Activated CD4-positive, alpha-beta T cell treated with anti-CD3 and anti-CD28 coated beads for 36 hours (primary cell): ENCODE measurements around the gene TTC3. TPM values are rescaled to one million over a fixed set of nuclear protein-coding genes. Genes with fewer than 3 reads are reported as not detected.

ENCODE experiments used
- ATAC-seq: fragments of 200-7000 bp; cut with Tn5 transposase; one replicate; pipeline ENCODE4 v1.10.0; 2021; ENCODE audit warnings: mild to moderate bottlenecking, moderate library complexity
- CTCF ChIA-PET: fragments of 350-600 bp; sonication (Branson Sonifier 250); formaldehyde crosslinking; loops from one replicate; lab custom pipeline; 2021; ENCODE audit warnings: antibody characterized with exemption; lab: Charles Lee
- POLR2A ChIA-PET: fragments of 350-600 bp; sonication (Branson Sonifier 250); formaldehyde crosslinking; loops from one replicate; lab custom pipeline; 2021; ENCODE audit warnings: antibody characterized with exemption, inconsistent platforms; lab: Charles Lee
- DNase-seq: peaks from one replicate; pipeline ENCODE4 v3.0.0-alpha.2; 2020
- H3K27ac Mint-ChIP-seq: one replicate; pipeline ENCODE4 v1.8.0; 2021; ENCODE audit warnings: mixed read lengths
- H3K27me3 Mint-ChIP-seq: one replicate; pipeline ENCODE4 v1.8.0; 2021; ENCODE audit warnings: mixed read lengths
- H3K36me3 Mint-ChIP-seq: one replicate; pipeline ENCODE4 v1.8.0; 2021; ENCODE audit warnings: low read depth, mixed read lengths
- H3K4me1 Mint-ChIP-seq: one replicate; pipeline ENCODE4 v1.8.0; 2021; ENCODE audit warnings: mixed read lengths
- H3K4me3 Mint-ChIP-seq: one replicate; pipeline ENCODE4 v1.8.0; 2021; ENCODE audit warnings: mild to moderate bottlenecking, moderate library complexity, mixed read lengths
- H3K9me3 Mint-ChIP-seq: one replicate; pipeline ENCODE4 v1.8.0; 2021; ENCODE audit warnings: low read depth, mixed read lengths
- intact Hi-C, 2 experiments: fragments of 100-400 bp; cut with DNase I in 1 of 2; cut with micrococcal nuclease in 1 of 2; formaldehyde crosslinking; loops; one replicate each; pipeline versions ENCODE4 v1.14.2 to v1.15.1; 2022 to 2024; cut with DNase I, micrococcal nuclease
- total RNA-seq, 2 experiments: library from RNA; stranded (reverse); gene quantifications; one replicate each; pipeline ENCODE4 v1.2.3, GENCODE V29; 2021

Gene TTC3
- total RNA-seq, 2 experiments from 2014 or later, result 65.1 to 78.9 TPM

DNA sequence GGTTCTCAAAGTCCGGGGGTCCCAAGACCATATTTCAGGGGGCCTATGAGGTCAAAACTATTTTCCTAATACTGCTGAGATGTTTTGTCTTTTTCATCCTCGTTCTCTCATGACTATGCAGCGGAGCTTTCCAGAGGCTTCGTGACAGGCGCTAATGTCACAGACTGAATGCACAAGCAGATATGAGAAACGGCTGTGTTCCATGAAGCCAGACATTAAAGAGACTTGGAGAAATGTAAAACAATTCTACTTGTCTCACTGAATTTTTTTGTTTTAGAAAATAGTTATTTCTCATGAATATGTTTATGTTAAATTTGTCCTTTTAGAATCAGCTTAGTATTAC lies 10.5 kb upstream of the TTC3 start:
- Mint-ChIP-seq H3K4me3 (no peak overlapping the region), H3K36me3 (peaks cover 7% of the 10 kb centered on the region), H3K4me1 (peaks cover 2% of the 10 kb centered on the region), H3K27ac (no peak overlapping the region), H3K9me3 (no peaks in the 10 kb centered on the region), H3K27me3 (no peaks in the 10 kb centered on the region)
- CTCF ChIA-PET, result no interaction called here
- ATAC-seq (no peak), DNase-seq (no peak)
- POLR2A ChIA-PET, result no interaction called here
- intact Hi-C loops, result no loop called here

DNA sequence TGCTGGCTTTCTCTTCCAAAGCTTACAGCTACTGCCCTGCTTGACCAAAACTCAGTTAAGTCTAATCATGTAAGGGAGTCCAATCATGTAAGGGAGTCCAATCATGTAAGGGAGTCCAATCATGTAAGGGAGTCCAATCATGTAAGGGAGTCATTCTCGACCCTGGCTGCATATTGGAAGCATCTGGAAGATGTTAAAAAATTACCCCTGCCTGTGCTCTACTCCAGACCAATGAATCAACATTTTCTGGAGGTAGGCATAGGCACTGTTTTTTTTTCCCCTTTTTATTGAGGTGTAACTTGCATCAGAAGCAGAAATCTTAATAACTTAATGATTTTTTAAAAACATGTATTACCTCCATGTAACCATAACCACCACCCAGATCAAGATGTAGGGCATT lies 9.6 kb upstream of the TTC3 start:
- Mint-ChIP-seq H3K36me3 (peaks cover 11% of the 10 kb centered on the region), H3K4me1 (peaks cover 2% of the 10 kb centered on the region), H3K27ac (no peak overlapping the region), H3K9me3 (no peaks in the 10 kb centered on the region), H3K27me3 (no peaks in the 10 kb centered on the region), H3K4me3 (no peak overlapping the region)
- ChIA-PET CTCF (interaction anchor here (0.6 kb wide), 1 partner anchor 347 kb away, joined by 5 read pairs; no protein-coding TSS in a partner anchor), POLR2A (no interaction called here)
- intact Hi-C loops, result no loop called here
- ATAC-seq, result no peak
- no peak for DNase-seq

DNA sequence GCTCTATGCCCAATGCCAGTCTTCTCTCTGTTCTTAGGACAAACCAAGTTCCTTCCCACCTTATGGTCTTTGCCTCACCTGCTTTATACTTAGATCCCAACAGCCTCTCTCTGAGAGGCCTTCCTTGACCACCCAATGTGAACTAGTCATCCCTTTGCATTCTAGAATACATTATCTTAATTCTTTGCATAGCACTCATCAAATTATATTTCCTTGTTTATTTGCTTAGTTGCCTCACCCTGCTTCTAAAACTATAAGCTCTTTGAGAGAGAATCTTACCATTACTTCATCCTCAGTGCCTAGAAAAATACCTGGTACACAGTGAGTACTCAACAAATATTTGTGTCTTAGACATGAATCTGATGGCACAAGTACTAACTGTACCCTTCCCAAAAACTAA lies 8.2 kb upstream of the TTC3 start:
- intact Hi-C loops, result no loop called here
- H3K4me3 Mint-ChIP-seq, result no peak overlapping the region
- no peak overlapping the region for H3K27ac Mint-ChIP-seq
- peaks cover 3% of the 10 kb centered on the region for H3K4me1 Mint-ChIP-seq
- H3K9me3 Mint-ChIP-seq, result no peaks in the 10 kb centered on the region
- peaks cover 20% of the 10 kb centered on the region for H3K36me3 Mint-ChIP-seq
- DNase-seq, result no peak
- POLR2A ChIA-PET, result interaction anchor here (0.8 kb wide), 1 partner anchor 55 kb away, joined by 3 read pairs; no protein-coding TSS in a partner anchor
- ATAC-seq, result no peak
- CTCF ChIA-PET, result interaction anchor here (0.7 kb wide), 1 partner anchor 75 kb away, joined by 3 read pairs; no protein-coding TSS in a partner anchor
- H3K27me3 Mint-ChIP-seq, result no peaks in the 10 kb centered on the region

DNA sequence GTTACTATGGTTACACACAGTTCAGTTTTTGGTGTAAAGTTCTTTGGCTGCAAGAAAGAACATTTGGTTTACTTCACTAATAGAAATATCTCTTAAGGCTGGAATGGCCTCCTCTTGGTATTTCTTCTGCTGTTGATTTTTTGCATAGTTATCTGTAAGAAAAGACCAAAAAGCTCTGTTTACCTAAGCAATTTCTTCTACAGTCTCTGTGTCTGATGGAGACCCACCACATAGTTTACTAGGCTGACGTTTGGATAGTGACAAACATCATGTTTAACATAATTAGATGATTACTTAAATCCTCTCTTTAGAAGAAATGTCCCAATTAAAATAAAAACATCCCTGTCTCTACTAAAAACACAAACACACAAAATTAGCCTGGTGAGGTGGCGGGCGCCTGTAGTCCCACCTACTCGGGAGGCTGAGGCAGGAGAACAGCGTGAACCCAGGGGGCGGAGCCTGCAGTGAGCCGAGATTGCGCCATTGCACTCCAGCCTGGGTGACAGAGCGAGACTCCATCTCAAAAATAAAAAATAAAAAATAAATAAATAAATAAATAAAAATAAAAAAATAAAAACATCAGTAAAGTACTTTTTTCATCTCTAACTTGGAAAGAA lies 7.4 kb upstream of the TTC3 start:
- Mint-ChIP-seq H3K4me1 (peaks cover 8% of the 10 kb centered on the region), H3K4me3 (no peak overlapping the region), H3K27ac (no peak overlapping the region), H3K27me3 (no peaks in the 10 kb centered on the region), H3K36me3 (peaks cover 27% of the 10 kb centered on the region), H3K9me3 (no peaks in the 10 kb centered on the region)
- intact Hi-C loops, result no loop called here
- ATAC-seq (no peak), DNase-seq (no peak)
- CTCF ChIA-PET, result interaction anchor here (0.7 kb wide), 1 partner anchor 76 kb away, joined by 3 read pairs; no protein-coding TSS in a partner anchor
- POLR2A ChIA-PET, result interaction anchor here (0.8 kb wide), 1 partner anchor 56 kb away, joined by 3 read pairs; no protein-coding TSS in a partner anchor

DNA sequence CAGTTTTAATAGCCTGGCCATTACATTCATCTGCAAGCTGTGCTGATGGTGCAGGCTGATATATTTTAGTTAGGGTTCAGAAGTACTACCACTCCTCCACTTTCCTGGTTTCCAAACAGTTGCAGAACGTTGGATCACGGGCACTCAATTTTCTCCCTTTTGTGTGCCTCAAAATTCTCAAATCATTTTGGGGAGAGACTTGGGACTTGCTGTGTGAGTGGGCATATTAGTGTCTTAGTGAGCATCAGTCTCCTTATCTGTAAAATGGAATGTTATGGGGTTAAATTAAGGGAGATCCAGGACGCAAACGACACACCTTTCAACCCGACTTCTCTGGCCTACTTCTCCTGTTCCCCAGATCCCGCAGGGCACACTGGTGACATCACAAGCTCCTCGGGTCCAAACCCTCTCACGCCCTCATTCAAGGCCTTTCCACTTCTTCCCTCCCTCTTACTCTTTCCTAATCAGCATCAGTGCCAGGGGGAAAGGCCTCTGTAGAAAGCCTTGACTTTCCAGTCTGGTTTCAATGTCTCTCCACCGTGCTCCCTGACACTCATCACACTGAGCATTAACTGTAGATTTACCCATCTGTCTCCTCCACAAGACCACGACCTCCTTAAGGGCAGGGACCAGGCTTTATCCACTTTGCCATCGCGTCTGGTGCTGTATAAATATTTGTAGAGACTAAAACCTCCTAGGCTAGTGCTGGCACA lies 1.3 kb upstream of the TTC3 start:
- CTCF ChIA-PET, result interaction anchor here (0.7 kb wide), 2 partner anchors 285 to 289 kb away, joined by 3 read pairs; no protein-coding TSS in a partner anchor
- Mint-ChIP-seq H3K27ac (peak overlapping the region; percentile 89), H3K4me3 (peak overlapping the region; percentile 99), H3K9me3 (no peaks in the 10 kb centered on the region), H3K4me1 (peaks cover 38% of the 10 kb centered on the region), H3K36me3 (peaks cover 38% of the 10 kb centered on the region), H3K27me3 (no peaks in the 10 kb centered on the region)
- peak; percentile 18 for DNase-seq
- no peak for ATAC-seq
- POLR2A ChIA-PET, result interaction anchor here (0.6 kb wide), 1 partner anchor 719 kb away, joined by 3 read pairs; no protein-coding TSS in a partner anchor
- intact Hi-C loops, result loop anchor here (2.0 to 10.0 kb wide), 7 partner anchors 79 to 1733 kb away; partner anchors contain the start of genes DYRK1A (in 1 of the 2), ETS2 (in 1 of the 2), SETD4 (in 1 of the 2) and VPS26C (in 1 of the 2)

DNA sequence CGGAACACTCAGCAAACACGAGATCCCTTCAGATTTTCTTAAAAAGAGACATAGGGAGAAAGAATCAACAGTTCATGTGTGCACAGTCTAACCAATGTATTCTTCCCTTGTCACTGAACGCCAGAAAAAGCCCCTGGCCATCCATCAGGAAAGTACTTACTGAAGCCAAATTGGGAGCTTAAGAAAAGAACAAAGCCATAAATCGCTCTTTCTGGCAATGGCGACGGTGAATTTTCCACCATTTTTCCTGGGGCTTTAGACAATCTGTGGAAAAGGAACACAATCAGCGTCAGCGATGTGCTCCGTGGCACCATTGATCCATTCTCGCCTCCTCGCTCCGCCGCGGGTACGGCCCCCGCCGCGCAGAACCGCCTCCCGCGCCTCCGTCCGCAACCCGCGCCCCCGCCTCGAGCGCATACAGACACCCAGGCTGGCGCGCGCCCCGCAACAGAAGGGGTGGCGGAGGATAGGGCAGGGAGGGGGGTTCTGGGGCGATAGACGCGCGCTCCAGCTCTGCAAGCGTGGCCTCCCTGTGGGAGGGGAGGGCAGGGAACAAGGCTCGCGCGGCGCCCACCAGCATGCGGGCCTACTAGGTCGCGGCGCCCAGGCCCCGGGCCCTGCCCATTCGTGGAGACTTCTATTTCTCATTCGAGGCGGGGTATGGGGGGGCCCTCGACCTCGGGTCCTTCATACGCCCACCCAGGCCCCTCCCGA lies 623 bp upstream of the TTC3 start:
- DNase-seq (peak; percentile 81), ATAC-seq (peak; percentile 53)
- Mint-ChIP-seq H3K36me3 (peaks cover 37% of the 10 kb centered on the region), H3K27ac (peak overlapping the region; percentile 89), H3K9me3 (no peaks in the 10 kb centered on the region), H3K27me3 (no peaks in the 10 kb centered on the region), H3K4me3 (peak overlapping the region; percentile 99), H3K4me1 (peaks cover 42% of the 10 kb centered on the region)
- POLR2A ChIA-PET, result interaction anchor here (0.6 kb wide), 1 partner anchor 86 kb away, joined by 3 read pairs; no protein-coding TSS in a partner anchor
- intact Hi-C loops, result loop anchor here (2.0 to 10.0 kb wide), 7 partner anchors 80 to 1732 kb away; partner anchors contain the start of genes DYRK1A (in 1 of the 2), ETS2 (in 1 of the 2), SETD4 (in 1 of the 2) and VPS26C (in 1 of the 2)
- CTCF ChIA-PET, result no interaction called here

DNA sequence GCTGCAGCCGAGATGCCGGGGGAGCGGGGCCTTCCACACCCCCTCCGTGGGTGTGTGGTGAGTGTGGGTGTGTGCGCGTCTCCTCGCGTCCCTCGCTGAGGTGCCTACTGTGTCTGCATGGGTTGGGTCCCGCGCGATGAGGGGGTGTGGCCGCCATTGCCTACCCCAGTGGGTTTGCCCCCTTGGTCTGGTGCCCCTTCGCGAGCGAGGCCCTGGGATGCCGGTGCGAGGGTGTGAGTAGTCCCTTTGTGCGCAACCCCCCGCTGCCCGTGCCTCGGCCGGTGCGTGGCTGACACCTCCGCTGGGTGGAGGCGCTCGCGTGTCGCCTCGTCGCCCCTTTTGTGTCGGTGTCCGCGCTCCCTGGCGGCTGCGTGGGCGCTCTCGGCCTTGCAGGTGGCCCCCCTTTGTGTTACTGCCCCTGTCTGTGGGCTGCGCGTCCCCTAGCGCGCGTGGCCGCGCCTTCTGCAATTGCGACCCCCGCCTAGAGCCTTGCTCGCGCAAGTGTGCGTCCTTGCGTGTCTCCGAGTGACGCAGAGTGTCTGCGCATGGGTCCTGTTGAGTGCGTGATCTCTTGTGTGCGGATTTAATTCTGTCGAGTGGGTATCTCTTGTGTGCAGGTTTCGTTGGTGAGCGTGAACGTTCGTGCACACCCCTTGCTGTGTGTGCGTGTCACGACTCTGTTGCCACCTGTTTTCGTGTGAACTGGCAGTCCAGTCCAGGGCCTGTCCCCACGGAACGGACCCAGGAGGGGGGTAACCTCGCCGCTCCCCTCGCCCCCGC lies 553 bp downstream of the TTC3 start:
- POLR2A ChIA-PET, result no interaction called here
- peak; percentile 73 for DNase-seq
- ATAC-seq, result peak; percentile 39
- Mint-ChIP-seq H3K4me3 (peak overlapping the region; percentile 99), H3K27me3 (no peaks in the 10 kb centered on the region), H3K27ac (peak overlapping the region; percentile 92), H3K4me1 (peaks cover 50% of the 10 kb centered on the region), H3K36me3 (peaks cover 30% of the 10 kb centered on the region), H3K9me3 (no peaks in the 10 kb centered on the region)
- CTCF ChIA-PET, result no interaction called here
- intact Hi-C loops, result loop anchor here (1.0 to 10.0 kb wide), 15 partner anchors 81 to 1731 kb away; partner anchors contain the start of genes DYRK1A (in 2 of the 2), VPS26C (in 2 of the 2), DOP1B (in 1 of the 2) and ETS2 (in 1 of the 2)

DNA sequence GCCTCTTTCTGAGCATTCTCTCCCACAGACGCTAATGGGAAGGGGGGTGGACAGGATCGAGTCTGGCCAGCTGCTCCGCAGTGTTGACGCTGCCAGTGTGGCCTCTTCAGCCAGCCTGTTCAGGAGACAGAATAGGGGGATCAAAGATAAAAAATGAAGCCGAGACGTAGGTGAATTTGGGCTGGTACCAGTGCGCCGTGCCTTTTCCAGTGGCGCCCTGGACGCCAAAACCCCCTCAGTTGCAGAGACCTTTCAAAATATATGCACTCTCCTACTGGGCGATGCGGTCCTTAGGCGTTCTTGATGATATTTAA lies 1.1 kb downstream of the TTC3 start:
- ATAC-seq (no peak), DNase-seq (no peak)
- Mint-ChIP-seq H3K27me3 (no peaks in the 10 kb centered on the region), H3K9me3 (peaks cover 2% of the 10 kb centered on the region), H3K4me3 (peak overlapping the region; percentile 99), H3K27ac (peak overlapping the region; percentile 92), H3K4me1 (peaks cover 53% of the 10 kb centered on the region), H3K36me3 (peaks cover 25% of the 10 kb centered on the region)
- intact Hi-C loops, result loop anchor here (5.0 to 10.0 kb wide), 6 partner anchors 82 to 1731 kb away; partner anchors contain the start of genes DYRK1A (in 1 of the 2), ETS2 (in 1 of the 2), SETD4 (in 1 of the 2) and VPS26C (in 1 of the 2)
- CTCF ChIA-PET, result interaction anchor here (0.7 to 1.4 kb wide), 2 partner anchors 13 to 272 kb away, joined by 3 read pairs; no protein-coding TSS in a partner anchor
- POLR2A ChIA-PET, result no interaction called here

DNA sequence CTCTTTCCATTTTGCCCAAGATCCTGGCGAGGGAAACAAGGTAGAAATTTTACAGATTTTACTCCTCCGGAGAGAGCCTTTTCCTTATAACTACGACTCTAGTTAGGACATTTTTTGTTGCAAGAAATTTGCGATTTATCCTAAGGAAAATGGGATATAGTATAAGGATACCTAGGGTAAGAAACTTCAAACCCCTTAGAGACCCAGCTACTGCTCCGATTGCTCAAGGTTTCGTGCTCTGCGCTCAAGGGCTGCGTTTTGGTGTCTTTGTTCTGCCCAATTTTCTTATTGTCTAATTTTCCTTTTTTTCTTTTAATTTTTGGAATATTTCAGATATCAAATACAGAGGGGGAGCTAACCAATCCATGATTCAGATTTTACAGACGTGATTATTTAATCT lies 1.5 kb downstream of the TTC3 start:
- H3K27ac Mint-ChIP-seq, result peak overlapping the region; percentile 92
- ChIA-PET POLR2A (no interaction called here), CTCF (interaction anchor here (0.7 to 1.4 kb wide), 2 partner anchors 13 to 271 kb away, joined by 3 read pairs; no protein-coding TSS in a partner anchor)
- peaks cover 2% of the 10 kb centered on the region for H3K9me3 Mint-ChIP-seq
- peaks cover 54% of the 10 kb centered on the region for H3K4me1 Mint-ChIP-seq
- ATAC-seq (no peak), DNase-seq (no peak)
- intact Hi-C loops, result loop anchor here (5.0 to 10.0 kb wide), 6 partner anchors 82 to 1730 kb away; partner anchors contain the start of genes DYRK1A (in 1 of the 2), ETS2 (in 1 of the 2), SETD4 (in 1 of the 2) and VPS26C (in 1 of the 2)
- no peaks in the 10 kb centered on the region for H3K27me3 Mint-ChIP-seq
- H3K36me3 Mint-ChIP-seq, result peaks cover 24% of the 10 kb centered on the region
- H3K4me3 Mint-ChIP-seq, result peak overlapping the region; percentile 99

DNA sequence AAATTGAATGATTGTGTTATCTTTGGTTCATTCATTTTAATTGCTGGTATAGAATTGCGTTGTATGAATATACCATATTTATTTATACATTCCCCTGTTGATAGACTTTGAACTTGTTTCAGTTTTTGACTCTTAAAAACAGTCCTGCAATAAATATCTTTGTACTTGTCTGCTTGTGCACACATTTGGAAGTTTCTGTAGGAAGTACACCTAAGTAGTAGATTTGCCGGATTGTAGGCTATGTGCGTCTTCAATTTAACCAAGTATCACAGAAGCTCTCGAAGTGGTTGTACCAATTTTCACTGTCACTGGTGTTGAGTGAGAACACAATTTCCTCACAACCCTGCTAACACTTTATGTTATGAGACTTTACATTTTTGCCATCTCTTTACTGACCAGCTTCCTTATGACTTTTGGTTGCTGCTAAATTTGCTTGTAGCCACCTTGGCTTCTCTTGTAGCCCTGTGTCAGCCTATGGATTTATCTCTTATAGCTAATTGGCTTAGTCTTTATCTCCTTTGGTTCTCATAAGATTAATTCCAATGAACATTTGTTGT lies 2.2 kb downstream of the TTC3 start:
- no peak overlapping the region for H3K27ac Mint-ChIP-seq
- POLR2A ChIA-PET, result no interaction called here
- H3K9me3 Mint-ChIP-seq, result peaks cover 2% of the 10 kb centered on the region
- H3K36me3 Mint-ChIP-seq, result peaks cover 20% of the 10 kb centered on the region
- intact Hi-C loops, result loop anchor here (5.0 to 10.0 kb wide), 3 partner anchors 98 to 1730 kb away; partner anchors contain the start of gene ETS2 (in 1 of the 2)
- peak overlapping the region; percentile 99 for H3K4me3 Mint-ChIP-seq
- H3K4me1 Mint-ChIP-seq, result peaks cover 51% of the 10 kb centered on the region
- no peaks in the 10 kb centered on the region for H3K27me3 Mint-ChIP-seq
- no peak for ATAC-seq
- CTCF ChIA-PET, result interaction anchor here (0.6 to 1.4 kb wide), 3 partner anchors 12 to 83 kb away, joined by 3 to 4 read pairs (median 3); no protein-coding TSS in a partner anchor
- DNase-seq, result no peak
